Mucosa of stomach (tissue), 1 donor: ENCODE measurements around the gene SERPINA5.

Experiments used
- H3K27me3 ChIP-seq: one replicate; pipeline ENCODE4 v1.7.0; 2013; ENCODE audit warnings: mild to moderate bottlenecking, low read length; ENCODE audit not compliant: control insufficient read depth, insufficient read depth
- H3K36me3 ChIP-seq: one replicate; pipeline ENCODE4 v1.7.0; 2013; ENCODE audit warnings: low read length; ENCODE audit not compliant: control insufficient read depth, insufficient read depth
- H3K4me1 ChIP-seq: one replicate; pipeline ENCODE4 v1.7.0; 2013; ENCODE audit warnings: mild to moderate bottlenecking, low read length; ENCODE audit not compliant: control insufficient read depth, insufficient read depth
- H3K4me3 ChIP-seq: one replicate; pipeline ENCODE4 v1.7.0; 2013; ENCODE audit warnings: low read length
- H3K9ac ChIP-seq: one replicate; pipeline ENCODE4 v1.7.0; 2013; ENCODE audit warnings: mild to moderate bottlenecking, low read length, moderate library complexity
- H3K9me3 ChIP-seq: one replicate; pipeline ENCODE4 v1.7.0; 2013; ENCODE audit warnings: mild to moderate bottlenecking, low read length, moderate library complexity; ENCODE audit not compliant: control insufficient read depth
- donor health status: Pancreatic carcinoma.

The SERPINA5 gene

DNA sequence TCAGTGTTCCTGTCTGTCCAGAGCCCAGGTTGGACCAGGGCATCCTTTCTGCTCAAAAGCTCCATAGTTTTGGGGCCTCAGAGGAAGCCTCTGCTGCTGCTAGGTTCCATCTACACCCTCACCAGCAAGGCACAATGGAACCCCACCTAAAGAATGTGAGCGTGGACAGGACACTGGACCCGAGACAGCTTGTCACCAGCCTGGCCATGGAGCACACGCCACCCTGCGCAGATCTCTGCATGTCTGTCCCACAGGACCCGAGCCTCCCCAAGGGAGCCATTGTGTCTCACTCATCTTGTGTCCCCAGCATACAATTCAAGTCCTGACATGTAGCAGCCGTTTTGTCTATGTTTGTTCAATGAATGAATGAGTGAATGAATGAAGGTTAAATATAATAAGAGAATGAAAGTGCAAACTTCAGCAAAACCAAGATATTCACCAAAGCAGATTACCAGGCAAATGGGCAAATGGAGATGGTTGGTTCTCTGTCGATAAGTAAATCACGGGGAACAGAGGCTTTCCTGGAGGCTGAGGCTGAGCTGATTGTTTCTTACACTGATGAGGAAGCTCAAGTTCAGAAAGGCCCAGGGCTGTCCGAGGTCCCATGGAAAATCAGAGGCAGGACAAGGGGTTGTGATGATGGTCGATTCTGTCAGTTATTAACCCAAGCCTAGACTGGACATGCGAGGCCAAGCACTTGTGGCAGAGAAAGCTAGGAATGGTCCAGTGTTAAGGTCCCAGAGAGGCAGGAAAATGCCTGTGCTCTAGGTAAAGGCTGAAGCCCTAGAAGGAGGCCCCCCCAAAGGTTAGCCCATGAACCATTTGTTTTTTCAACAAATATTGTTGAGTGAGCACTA, 58.0 kb downstream of the SERPINA5 start:
- Histone ChIP-seq H3K27me3 (no peaks in the 10 kb centered on the region), H3K36me3 (no peaks in the 10 kb centered on the region), H3K9me3 (no peaks in the 10 kb centered on the region), H3K4me3 (no peak overlapping the region), H3K4me1 (peaks cover 9% of the 10 kb centered on the region), H3K9ac (no peak overlapping the region)

DNA sequence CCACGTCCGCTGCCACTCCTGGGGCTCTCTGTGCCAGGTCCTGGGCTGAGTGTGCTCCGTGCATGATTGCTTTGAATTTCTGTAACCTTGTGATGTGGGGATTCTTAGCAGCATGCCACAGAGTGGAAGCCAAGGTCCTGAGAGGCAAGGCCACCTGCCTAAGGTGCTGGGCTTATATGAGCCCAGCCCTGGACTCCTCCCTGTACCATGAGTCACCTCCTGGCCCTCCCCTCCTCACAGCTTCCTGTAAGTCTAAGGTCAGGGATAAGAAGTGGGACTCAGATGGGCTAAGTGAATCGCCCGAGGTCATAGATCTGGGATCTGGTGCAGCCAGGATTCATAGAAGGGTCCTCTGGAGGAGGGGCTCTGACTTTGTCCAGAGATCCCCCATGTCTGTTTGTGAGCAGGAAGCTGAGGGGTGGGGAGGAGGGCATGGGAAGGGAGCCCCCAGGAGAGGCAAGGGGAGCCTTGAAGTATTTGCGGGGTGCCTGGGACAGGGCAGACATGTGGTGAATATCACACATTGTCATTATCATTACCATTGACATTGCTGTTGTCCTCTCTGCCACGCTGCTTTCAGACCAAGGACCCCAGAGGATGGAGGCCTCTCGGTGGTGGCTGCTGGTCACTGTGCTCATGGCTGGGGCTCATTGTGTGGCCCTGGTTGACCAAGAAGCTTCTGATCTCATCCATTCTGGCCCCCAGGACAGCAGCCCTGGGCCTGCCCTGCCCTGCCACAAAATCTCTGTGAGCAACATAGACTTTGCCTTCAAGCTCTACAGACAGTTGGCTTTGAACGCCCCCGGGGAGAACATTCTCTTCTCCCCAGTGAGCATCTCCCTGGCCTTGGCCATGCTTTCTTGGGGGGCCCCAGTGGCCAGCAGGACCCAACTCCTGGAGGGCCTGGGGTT, 59.8 kb downstream of the SERPINA5 start:
- no peak overlapping the region for H3K9ac ChIP-seq
- H3K36me3 ChIP-seq: no peaks in the 10 kb centered on the region
- peaks cover 9% of the 10 kb centered on the region for H3K4me1 ChIP-seq
- no peak overlapping the region for H3K4me3 ChIP-seq
- no peaks in the 10 kb centered on the region for H3K9me3 ChIP-seq
- no peaks in the 10 kb centered on the region for H3K27me3 ChIP-seq

- Histone ChIP-seq H3K27me3 (no peaks in the 10 kb centered on the region), H3K4me3 (no peak overlapping the region), H3K9me3 (no peaks in the 10 kb centered on the region), H3K9ac (no peak overlapping the region), H3K36me3 (no peaks in the 10 kb centered on the region), H3K4me1 (peaks cover 9% of the 10 kb centered on the region)
Measured at GRCh38 chr14:94641632-94641955, 60.4 kb downstream of the SERPINA5 start.
